Measurements from ENCODE around the gene XPR1. TPM values are rescaled to one million over a fixed set of nuclear protein-coding genes. Genes with fewer than 3 reads are reported as not detected.

XPR1 gene
- total RNA-seq, 1 donor from 2014 or later, result 62.6 TPM

DNA sequence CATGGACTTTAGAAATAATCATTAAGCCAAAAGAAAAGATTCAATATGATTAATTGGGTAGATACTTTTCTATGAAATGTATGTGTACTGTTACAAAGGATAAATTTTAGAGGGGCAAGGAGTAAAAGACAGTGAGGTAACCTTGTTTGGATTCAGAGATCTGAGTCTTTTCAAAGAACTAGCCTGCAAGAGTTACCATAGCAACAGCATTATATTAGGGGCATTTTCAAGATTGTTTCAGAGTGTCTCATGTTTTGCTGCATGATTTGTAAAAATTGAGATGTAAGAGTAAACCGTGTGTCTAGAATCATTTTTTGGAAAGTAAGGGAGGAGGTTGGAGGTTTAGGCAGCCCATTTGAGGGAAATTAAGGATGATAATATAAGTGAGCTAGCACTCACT lies 210.2 kb downstream of the XPR1 start:
- Mint-ChIP-seq H3K4me3 (ENCODE audit: low read depth) (no peak overlapping the region), H3K27me3 (no peaks in the 10 kb centered on the region), H3K27ac (no peak overlapping the region), H3K36me3 (ENCODE audit: insufficient read depth) (peaks cover 9% of the 10 kb centered on the region), H3K4me1 (ENCODE audit: low read depth) (peaks cover 13% of the 10 kb centered on the region), H3K9me3 (ENCODE audit: low read depth) (peaks cover 4% of the 10 kb centered on the region)
- DNase-seq (ENCODE audit: low spot score, unreplicated experiment), result no peak
- TF ChIP-seq, protein P1, sequence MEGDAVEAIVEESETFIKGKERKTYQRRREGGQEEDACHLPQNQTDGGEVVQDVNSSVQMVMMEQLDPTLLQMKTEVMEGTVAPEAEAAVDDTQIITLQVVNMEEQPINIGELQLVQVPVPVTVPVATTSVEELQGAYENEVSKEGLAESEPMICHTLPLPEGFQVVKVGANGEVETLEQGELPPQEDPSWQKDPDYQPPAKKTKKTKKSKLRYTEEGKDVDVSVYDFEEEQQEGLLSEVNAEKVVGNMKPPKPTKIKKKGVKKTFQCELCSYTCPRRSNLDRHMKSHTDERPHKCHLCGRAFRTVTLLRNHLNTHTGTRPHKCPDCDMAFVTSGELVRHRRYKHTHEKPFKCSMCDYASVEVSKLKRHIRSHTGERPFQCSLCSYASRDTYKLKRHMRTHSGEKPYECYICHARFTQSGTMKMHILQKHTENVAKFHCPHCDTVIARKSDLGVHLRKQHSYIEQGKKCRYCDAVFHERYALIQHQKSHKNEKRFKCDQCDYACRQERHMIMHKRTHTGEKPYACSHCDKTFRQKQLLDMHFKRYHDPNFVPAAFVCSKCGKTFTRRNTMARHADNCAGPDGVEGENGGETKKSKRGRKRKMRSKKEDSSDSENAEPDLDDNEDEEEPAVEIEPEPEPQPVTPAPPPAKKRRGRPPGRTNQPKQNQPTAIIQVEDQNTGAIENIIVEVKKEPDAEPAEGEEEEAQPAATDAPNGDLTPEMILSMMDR (IDR thresholded peaks at IDR 0.05; ENCODE audit: unreplicated experiment), result no peak

GRCh38 chr1:180842491-180843275 lies 210.9 kb downstream of the XPR1 start:
- TF ChIP-seq, protein P1 (IDR thresholded peaks at IDR 0.05; ENCODE audit: unreplicated experiment), result no peak
- H3K27ac Mint-ChIP-seq, result no peak overlapping the region
- no peaks in the 10 kb centered on the region for H3K27me3 Mint-ChIP-seq
- DNase-seq (ENCODE audit: low spot score, unreplicated experiment), result no peak
- H3K9me3 Mint-ChIP-seq (ENCODE audit: low read depth), result peaks cover 4% of the 10 kb centered on the region
- H3K36me3 Mint-ChIP-seq (ENCODE audit: insufficient read depth), result peaks cover 9% of the 10 kb centered on the region
- H3K4me1 Mint-ChIP-seq (ENCODE audit: low read depth), result peaks cover 13% of the 10 kb centered on the region
- H3K4me3 Mint-ChIP-seq (ENCODE audit: low read depth), result no peak overlapping the region

DNA sequence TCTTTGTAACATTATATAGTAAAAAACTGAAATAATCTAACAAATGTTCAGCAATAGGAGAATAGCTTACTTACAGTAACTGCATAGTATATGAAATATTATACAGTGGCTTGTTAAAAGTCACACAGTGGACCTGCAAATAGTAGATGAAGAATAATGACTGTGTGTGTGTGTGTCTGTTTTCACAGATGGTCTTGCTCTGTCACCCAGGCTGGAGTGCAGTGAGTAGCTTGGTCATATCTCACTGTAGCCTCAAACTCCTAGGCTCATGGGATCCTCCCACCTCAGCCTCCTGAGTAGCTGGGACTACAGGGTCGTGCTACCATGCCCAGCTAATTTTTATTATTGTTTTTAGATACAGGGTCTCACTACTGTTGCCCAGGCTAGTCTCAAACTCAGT lies 213.5 kb downstream of the XPR1 start:
- H3K4me3 Mint-ChIP-seq (ENCODE audit: low read depth), result no peak overlapping the region
- H3K27ac Mint-ChIP-seq, result no peak overlapping the region
- peaks cover 21% of the 10 kb centered on the region for H3K4me1 Mint-ChIP-seq (ENCODE audit: low read depth)
- TF ChIP-seq, protein P1 (IDR thresholded peaks at IDR 0.05; ENCODE audit: unreplicated experiment), result no peak
- no peak for DNase-seq (ENCODE audit: low spot score, unreplicated experiment)
- H3K27me3 Mint-ChIP-seq, result no peaks in the 10 kb centered on the region
- H3K36me3 Mint-ChIP-seq (ENCODE audit: insufficient read depth), result peaks cover 1% of the 10 kb centered on the region
- no peaks in the 10 kb centered on the region for H3K9me3 Mint-ChIP-seq (ENCODE audit: low read depth)

DNA sequence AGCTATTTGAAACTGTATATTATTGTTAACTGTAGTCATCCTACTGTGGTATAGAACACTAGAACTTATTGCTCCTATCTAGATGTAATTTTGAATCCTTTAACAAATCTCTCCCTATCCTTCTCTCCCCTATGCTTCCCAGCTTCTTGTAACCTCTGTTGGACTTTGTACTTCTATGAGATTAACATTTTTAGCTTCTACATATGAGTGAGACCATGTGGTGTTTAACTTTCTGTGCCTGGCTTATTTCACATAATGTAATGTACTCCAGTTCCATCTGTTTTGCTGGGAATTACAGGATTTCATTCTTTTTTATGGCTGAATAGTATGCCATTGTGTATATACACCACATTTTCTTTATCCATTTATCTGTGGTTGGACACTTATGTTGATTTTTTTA lies 216.4 kb downstream of the XPR1 start:
- H3K4me3 Mint-ChIP-seq (ENCODE audit: low read depth), result no peak overlapping the region
- no peak overlapping the region for H3K27ac Mint-ChIP-seq
- H3K4me1 Mint-ChIP-seq (ENCODE audit: low read depth), result peaks cover 8% of the 10 kb centered on the region
- TF ChIP-seq, protein P1 (IDR thresholded peaks at IDR 0.05; ENCODE audit: unreplicated experiment), result no peak
- H3K36me3 Mint-ChIP-seq (ENCODE audit: insufficient read depth), result peaks cover 2% of the 10 kb centered on the region
- DNase-seq (ENCODE audit: low spot score, unreplicated experiment), result no peak
- H3K9me3 Mint-ChIP-seq (ENCODE audit: low read depth), result no peaks in the 10 kb centered on the region
- H3K27me3 Mint-ChIP-seq, result no peaks in the 10 kb centered on the region

GRCh38 chr1:180849031-180849775 lies 217.4 kb downstream of the XPR1 start:
- peaks cover 18% of the 10 kb centered on the region for H3K4me1 Mint-ChIP-seq (ENCODE audit: low read depth)
- TF ChIP-seq, protein P1 (IDR thresholded peaks at IDR 0.05; ENCODE audit: unreplicated experiment), result no peak
- H3K4me3 Mint-ChIP-seq (ENCODE audit: low read depth), result no peak overlapping the region
- no peaks in the 10 kb centered on the region for H3K27me3 Mint-ChIP-seq
- no peak for DNase-seq (ENCODE audit: low spot score, unreplicated experiment)
- peaks cover 3% of the 10 kb centered on the region for H3K36me3 Mint-ChIP-seq (ENCODE audit: insufficient read depth)
- no peak overlapping the region for H3K27ac Mint-ChIP-seq
- H3K9me3 Mint-ChIP-seq (ENCODE audit: low read depth), result no peaks in the 10 kb centered on the region
